ENCODE data around the gene LDHAL6B. TPM values are rescaled to one million over a fixed set of nuclear protein-coding genes. Genes with fewer than 3 reads are reported as not detected.

The LDHAL6B gene
- total and polyA plus RNA-seq, 2 experiments from 2014 or later: not detected

- TF ChIP-seq CTCF (conservative IDR thresholded peaks at IDR 0.05; ENCODE audit: low read depth in 2 of 2) (no peak), STAT1 (IDR thresholded peaks at IDR 0.05; ENCODE audit: unreplicated experiment) (no peak), ZNF331 (CRISPR knock-in tag; IDR thresholded peaks at IDR 0.05; ENCODE audit: low read depth) (no peak), POLR2AphosphoS5 (IDR thresholded peaks at IDR 0.05; ENCODE audit: low read depth) (no peak)
Observed at GRCh38 chr15:59191855-59192237, 14.8 kb upstream of the LDHAL6B start (continued).

DNA sequence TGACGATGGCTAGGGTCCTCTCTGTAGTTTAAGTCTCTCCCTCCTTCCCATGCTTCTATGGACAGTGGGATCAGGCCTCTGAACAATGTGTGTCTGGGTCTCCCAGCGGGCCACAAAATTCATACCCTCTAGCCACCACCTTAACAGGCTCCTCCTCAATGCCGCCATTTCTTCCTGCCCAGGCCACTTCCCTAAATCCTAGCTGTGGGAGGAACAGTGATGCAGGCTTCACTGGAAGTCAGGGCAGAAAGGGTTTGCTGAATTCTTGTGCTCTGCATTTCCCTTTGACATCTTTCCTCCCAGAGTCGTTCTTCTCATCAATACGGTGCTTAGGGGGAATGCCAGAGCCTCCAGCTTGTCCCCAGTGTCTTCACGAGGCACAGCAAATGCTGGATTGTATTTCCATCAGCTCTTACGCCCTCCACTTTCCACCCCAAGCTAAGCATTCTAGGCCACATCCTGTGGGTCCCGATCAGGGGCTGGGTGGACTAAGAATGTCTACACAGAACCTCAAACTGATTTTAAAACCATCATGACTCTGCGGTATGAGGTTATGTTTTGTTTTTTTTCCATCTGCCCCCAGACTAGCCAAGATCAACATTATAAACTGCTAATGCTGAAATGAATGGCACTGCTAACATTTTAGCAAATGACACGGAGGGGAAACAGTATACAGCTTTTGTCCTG lies 11.9 kb upstream of the LDHAL6B start:
- no peaks in the 10 kb centered on the region for H3K27me3 Mint-ChIP-seq (ENCODE audit: insufficient read depth, low read depth, poor library complexity)
- no peaks in the 10 kb centered on the region for H3K79me2 ChIP-seq (replicated peaks; ENCODE audit: insufficient read depth)
- H3K9me2 ChIP-seq (ENCODE audit: insufficient read depth): no peaks in the 10 kb centered on the region
- no peak overlapping the region for H3K4me2 ChIP-seq
- ATAC-seq (no peak), DNase-seq (ENCODE audit: low spot score) (no peak)
- H3K4me3 ChIP-seq: no peak overlapping the region
- H3K4me3 Mint-ChIP-seq: no peak overlapping the region
- peaks cover 11% of the 10 kb centered on the region; the same call in 1 of the 2 replicates for H3K36me3 ChIP-seq (ENCODE audit: insufficient read depth)
- H3K4me1 Mint-ChIP-seq: no peaks in the 10 kb centered on the region
- no peaks in the 10 kb centered on the region for H3K27me3 ChIP-seq (ENCODE audit: insufficient read depth)
- H3K9me3 Mint-ChIP-seq: no peaks in the 10 kb centered on the region
- no peak overlapping the region for H2AFZ ChIP-seq
- H4K20me1 ChIP-seq (replicated peaks; ENCODE audit: insufficient read depth): peaks cover 8% of the 10 kb centered on the region; the same call in 1 of the 2 replicates
- TF ChIP-seq NANOG (IDR thresholded peaks at IDR 0.05; ENCODE audit: borderline replicate concordance) (no peak), ZNF114 (CRISPR knock-in tag; IDR thresholded peaks at IDR 0.05) (no peak)
- H3K27ac ChIP-seq (ENCODE audit: low read depth): no peak overlapping the region
- peaks cover 24% of the 10 kb centered on the region for H3K36me3 Mint-ChIP-seq (ENCODE audit: low read depth)
- H3K4me1 ChIP-seq (ENCODE audit: insufficient read depth): no peaks in the 10 kb centered on the region
- H3K27ac Mint-ChIP-seq: no peak overlapping the region; the same call in 1 of the 2 replicates
- H3F3A ChIP-seq (replicated peaks; ENCODE audit: low read depth): no peaks in the 10 kb centered on the region

- H3K27ac ChIP-seq (ENCODE audit: low read depth): no peak overlapping the region
- no peak for DNase-seq (ENCODE audit: low spot score)
- Mint-ChIP-seq H3K4me1 (no peaks in the 10 kb centered on the region), H3K27me3 (ENCODE audit: insufficient read depth, low read depth, poor library complexity) (no peaks in the 10 kb centered on the region), H3K9me3 (no peaks in the 10 kb centered on the region), H3K4me3 (no peak overlapping the region), H3K27ac (no peak overlapping the region), H3K36me3 (ENCODE audit: low read depth) (peaks cover 20% of the 10 kb centered on the region)
- H3K4me1 ChIP-seq (ENCODE audit: insufficient read depth): no peaks in the 10 kb centered on the region
- no peaks in the 10 kb centered on the region for H3K9me2 ChIP-seq (ENCODE audit: insufficient read depth)
- ATAC-seq: no peak
- no peak overlapping the region for H3K4me3 ChIP-seq
- H2AFZ ChIP-seq: no peak overlapping the region
- H4K20me1 ChIP-seq (replicated peaks; ENCODE audit: insufficient read depth): peaks cover 8% of the 10 kb centered on the region; the same call in 1 of the 2 replicates
- no peak overlapping the region for H3K4me2 ChIP-seq
- no peaks in the 10 kb centered on the region for H3K27me3 ChIP-seq (ENCODE audit: insufficient read depth)
- no peaks in the 10 kb centered on the region for H3F3A ChIP-seq (replicated peaks; ENCODE audit: low read depth)
- H3K36me3 ChIP-seq (ENCODE audit: insufficient read depth): peaks cover 11% of the 10 kb centered on the region; the same call in 1 of the 2 replicates
- no peaks in the 10 kb centered on the region for H3K79me2 ChIP-seq (replicated peaks; ENCODE audit: insufficient read depth)
- TF ChIP-seq, protein P1, sequence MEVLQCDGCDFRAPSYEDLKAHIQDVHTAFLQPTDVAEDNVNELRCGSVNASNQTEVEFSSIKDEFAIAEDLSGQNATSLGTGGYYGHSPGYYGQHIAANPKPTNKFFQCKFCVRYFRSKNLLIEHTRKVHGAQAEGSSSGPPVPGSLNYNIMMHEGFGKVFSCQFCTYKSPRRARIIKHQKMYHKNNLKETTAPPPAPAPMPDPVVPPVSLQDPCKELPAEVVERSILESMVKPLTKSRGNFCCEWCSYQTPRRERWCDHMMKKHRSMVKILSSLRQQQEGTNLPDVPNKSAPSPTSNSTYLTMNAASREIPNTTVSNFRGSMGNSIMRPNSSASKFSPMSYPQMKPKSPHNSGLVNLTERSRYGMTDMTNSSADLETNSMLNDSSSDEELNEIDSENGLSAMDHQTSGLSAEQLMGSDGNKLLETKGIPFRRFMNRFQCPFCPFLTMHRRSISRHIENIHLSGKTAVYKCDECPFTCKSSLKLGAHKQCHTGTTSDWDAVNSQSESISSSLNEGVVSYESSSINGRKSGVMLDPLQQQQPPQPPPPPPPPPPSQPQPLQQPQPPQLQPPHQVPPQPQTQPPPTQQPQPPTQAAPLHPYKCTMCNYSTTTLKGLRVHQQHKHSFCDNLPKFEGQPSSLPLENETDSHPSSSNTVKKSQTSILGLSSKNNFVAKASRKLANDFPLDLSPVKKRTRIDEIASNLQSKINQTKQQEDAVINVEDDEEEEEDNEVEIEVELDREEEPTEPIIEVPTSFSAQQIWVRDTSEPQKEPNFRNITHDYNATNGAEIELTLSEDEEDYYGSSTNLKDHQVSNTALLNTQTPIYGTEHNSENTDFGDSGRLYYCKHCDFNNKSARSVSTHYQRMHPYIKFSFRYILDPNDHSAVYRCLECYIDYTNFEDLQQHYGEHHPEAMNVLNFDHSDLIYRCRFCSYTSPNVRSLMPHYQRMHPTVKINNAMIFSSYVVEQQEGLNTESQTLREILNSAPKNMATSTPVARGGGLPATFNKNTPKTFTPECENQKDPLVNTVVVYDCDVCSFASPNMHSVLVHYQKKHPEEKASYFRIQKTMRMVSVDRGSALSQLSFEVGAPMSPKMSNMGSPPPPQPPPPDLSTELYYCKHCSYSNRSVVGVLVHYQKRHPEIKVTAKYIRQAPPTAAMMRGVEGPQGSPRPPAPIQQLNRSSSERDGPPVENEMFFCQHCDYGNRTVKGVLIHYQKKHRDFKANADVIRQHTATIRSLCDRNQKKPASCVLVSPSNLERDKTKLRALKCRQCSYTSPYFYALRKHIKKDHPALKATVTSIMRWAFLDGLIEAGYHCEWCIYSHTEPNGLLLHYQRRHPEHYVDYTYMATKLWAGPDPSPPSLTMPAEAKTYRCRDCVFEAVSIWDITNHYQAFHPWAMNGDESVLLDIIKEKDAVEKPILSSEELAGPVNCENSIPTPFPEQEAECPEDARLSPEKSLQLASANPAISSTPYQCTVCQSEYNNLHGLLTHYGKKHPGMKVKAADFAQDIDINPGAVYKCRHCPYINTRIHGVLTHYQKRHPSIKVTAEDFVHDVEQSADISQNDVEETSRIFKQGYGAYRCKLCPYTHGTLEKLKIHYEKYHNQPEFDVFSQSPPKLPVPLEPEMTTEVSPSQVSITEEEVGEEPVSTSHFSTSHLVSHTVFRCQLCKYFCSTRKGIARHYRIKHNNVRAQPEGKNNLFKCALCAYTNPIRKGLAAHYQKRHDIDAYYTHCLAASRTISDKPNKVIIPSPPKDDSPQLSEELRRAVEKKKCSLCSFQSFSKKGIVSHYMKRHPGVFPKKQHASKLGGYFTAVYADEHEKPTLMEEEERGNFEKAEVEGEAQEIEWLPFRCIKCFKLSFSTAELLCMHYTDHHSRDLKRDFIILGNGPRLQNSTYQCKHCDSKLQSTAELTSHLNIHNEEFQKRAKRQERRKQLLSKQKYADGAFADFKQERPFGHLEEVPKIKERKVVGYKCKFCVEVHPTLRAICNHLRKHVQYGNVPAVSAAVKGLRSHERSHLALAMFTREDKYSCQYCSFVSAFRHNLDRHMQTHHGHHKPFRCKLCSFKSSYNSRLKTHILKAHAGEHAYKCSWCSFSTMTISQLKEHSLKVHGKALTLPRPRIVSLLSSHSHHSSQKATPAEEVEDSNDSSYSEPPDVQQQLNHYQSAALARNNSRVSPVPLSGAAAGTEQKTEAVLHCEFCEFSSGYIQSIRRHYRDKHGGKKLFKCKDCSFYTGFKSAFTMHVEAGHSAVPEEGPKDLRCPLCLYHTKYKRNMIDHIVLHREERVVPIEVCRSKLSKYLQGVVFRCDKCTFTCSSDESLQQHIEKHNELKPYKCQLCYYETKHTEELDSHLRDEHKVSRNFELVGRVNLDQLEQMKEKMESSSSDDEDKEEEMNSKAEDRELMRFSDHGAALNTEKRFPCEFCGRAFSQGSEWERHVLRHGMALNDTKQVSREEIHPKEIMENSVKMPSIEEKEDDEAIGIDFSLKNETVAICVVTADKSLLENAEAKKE (CRISPR knock-in tag; IDR thresholded peaks at IDR 0.05): no peak
- TF ChIP-seq, protein P2, sequence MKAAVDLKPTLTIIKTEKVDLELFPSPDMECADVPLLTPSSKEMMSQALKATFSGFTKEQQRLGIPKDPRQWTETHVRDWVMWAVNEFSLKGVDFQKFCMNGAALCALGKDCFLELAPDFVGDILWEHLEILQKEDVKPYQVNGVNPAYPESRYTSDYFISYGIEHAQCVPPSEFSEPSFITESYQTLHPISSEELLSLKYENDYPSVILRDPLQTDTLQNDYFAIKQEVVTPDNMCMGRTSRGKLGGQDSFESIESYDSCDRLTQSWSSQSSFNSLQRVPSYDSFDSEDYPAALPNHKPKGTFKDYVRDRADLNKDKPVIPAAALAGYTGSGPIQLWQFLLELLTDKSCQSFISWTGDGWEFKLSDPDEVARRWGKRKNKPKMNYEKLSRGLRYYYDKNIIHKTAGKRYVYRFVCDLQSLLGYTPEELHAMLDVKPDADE (IDR thresholded peaks at IDR 0.05): no peak
- TF ChIP-seq CREB1 (CRISPR knock-in tag; IDR thresholded peaks at IDR 0.05; ENCODE audit: low read depth): no peak
- TF ChIP-seq EZH2phosphoT487 (IDR thresholded peaks at IDR 0.05; ENCODE audit: unreplicated experiment): no peak
- TF ChIP-seq STAT1 (IDR thresholded peaks at IDR 0.05; ENCODE audit: unreplicated experiment): no peak
Observed at GRCh38 chr15:59196416-59196815, 10.2 kb upstream of the LDHAL6B start.
